ENCODE data around the gene TNC.
"Not testable (repeated sequence)": the region's sequence is repeated elsewhere in the genome, so short reads cannot be mapped to it uniquely, and the experiment has no call there.

Gene TNC

GRCh38 chr9:115134941-115135340 lies 17.0 kb upstream of the TNC start:
- DNase-seq (ENCODE audit: low read depth): no peak

DNA sequence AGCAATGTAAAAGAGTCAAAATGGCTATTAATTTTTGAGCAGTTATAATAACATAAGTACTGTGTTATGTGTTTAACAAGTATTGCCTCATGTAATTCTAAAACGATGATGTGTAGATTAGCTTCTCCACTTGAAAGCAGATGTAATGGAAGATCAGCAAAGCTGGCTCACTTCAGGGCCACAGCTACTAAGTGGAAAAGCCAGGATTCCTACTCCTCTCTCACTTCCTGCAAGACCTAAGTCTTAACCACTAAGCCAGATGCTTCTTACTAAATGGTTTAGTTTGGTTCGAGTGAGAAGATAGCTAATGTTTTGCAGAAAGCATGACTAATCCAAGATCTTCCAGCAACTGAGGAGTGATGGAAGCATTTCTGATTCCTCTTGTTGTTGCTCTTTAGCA lies 15.7 kb upstream of the TNC start:
- DNase-seq (ENCODE audit: low read depth): no peak

DNA sequence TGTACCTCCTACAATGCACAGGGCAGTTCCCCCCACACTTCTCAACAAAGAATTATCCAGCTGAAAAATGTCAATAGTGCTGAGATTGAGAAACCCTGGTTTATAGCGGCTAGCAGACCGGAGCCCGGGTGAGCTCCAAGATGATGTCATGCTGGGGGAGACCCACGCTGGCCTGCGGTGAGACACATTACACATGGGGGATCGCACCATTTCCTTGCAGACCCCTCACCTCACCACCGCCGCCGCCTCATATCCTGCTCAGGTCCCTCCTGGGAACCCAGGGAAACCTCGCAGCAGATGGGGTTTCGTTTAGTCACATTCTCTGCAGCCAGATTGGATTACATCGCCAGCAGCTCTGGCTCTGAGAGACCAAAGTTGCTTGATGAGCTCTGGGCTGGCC lies 14.7 kb upstream of the TNC start:
- no peak for DNase-seq (ENCODE audit: low read depth)

GRCh38 chr9:115130176-115130575 lies 12.2 kb upstream of the TNC start:
- DNase-seq (ENCODE audit: low read depth): no peak

DNA sequence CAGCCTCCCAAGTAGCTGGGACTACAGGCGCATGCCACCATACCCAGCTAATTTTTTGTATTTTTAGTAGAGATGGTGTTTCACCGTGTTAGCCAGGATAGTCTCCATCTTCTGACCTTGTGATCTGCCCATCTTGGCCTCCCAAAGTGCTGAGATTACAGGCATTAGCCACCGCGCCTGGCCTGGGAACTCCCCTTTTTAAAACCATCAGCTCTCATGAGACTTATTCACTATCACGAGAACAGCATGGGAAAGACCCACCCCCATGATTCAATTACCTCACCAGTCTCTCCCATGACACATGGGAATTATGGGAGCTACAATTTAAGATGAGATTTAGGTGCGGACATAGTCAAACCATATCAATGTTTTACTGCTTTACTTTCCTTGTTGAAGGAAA lies 10.8 kb upstream of the TNC start:
- not testable (repeated sequence) for DNase-seq (ENCODE audit: low read depth)

DNA sequence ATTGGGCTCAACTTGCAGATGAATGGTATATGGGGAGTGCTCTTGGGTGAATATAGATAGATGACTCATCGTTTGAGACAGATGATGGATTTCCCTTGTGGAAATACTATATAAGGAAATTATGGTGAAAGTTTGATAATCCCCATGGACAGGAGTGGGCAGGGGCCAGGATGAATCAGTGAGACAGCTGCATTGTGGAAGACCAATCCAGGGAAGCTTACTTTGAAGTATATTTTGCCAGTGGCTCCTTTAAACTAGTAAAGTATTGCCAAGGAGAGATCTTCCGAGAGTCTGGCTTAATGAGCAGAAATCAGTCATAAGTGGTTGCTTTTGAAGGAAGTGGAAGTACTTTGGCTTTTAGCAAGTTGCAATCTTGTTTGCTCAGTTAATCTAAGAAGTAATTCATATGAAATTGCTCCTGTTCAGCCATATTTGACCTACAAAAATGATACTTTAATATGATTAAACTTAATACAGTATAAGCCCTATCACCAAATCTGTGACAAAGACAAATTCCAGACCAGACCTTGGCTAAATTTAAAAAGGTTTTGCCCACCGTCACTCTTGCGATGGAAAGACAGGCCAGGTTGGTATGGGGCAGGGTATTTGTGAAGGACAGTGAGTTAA lies 9.3 kb upstream of the TNC start:
- DNase-seq (ENCODE audit: low read depth): no peak

- DNase-seq (ENCODE audit: low read depth): no peak
Observed at GRCh38 chr9:115126404-115126803, 8.4 kb upstream of the TNC start.

GRCh38 chr9:115122937-115123336 lies 5.0 kb upstream of the TNC start:
- no peak for DNase-seq (ENCODE audit: low read depth)

GRCh38 chr9:115121181-115121580 lies 3.2 kb upstream of the TNC start:
- DNase-seq (ENCODE audit: low read depth): no peak

DNA sequence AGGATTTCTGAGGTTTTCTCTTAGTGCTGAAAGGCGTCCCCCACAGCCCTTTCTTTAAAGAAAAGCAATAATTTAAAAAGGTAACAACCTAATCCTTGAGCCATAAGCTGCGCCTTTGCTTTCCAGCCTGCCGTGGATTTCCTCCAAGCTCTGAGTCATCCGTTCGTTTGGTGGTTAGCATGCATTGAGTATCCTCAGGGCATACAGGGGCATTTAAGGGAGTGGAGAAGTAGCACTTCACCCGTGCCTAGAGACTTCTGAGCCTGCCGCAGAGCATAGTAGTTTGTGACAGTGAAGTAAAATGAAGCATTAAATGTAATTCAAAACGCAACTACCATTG lies 892 bp upstream of the TNC start:
- DNase-seq (ENCODE audit: low read depth): no peak

GRCh38 chr9:115116421-115117284 lies 1.3 kb downstream of the TNC start:
- DNase-seq (ENCODE audit: low read depth): no peak

- DNase-seq (ENCODE audit: low read depth): no peak
Observed at GRCh38 chr9:115115924-115116323, 2.0 kb downstream of the TNC start.

- no peak for DNase-seq (ENCODE audit: low read depth)
Observed at GRCh38 chr9:115115117-115115880, 2.7 kb downstream of the TNC start.

DNA sequence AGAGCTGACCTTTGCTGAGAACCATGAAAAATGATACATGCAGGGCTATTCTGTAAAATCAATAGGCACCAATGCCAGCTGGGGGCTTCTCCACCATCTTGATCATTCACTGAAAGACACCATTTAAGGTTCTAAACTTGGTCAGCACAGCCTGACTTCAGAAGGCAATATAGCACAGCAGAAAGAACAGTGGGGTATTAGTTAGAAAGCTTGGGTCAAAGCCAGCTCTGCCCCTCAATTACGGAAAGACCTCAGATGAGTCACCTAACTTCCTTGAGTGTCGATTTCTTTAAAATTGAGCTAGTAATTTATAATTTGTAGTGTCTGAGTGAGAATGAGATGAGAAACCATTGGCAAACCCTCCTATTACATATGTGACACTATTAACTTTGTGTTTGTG lies 3.4 kb downstream of the TNC start:
- no peak for DNase-seq (ENCODE audit: low read depth)

- no peak for DNase-seq (ENCODE audit: low read depth)
Observed at GRCh38 chr9:115114084-115114483, 3.9 kb downstream of the TNC start.

DNA sequence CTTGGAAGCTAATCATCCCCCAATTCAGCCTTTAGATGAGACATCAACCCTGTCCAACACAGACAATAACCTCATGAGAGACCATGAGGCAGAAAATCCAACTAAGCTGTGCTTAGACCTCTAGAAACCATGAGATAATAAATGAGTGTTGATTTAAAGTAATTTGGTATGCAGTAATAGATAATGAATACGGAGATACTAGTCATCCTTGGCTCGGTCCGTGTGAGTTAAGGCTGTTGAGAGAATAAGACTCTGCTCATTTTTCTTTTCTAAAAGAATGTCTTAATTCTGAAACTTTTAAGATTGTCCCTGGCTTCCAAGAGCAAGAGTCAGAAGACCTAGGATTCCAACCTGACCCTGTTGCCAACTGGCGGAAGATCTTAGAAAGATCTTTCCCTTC lies 6.1 kb downstream of the TNC start:
- no peak for DNase-seq (ENCODE audit: low read depth)

- DNase-seq (ENCODE audit: low read depth): no peak
Observed at GRCh38 chr9:115109486-115109885, 8.5 kb downstream of the TNC start.

DNA sequence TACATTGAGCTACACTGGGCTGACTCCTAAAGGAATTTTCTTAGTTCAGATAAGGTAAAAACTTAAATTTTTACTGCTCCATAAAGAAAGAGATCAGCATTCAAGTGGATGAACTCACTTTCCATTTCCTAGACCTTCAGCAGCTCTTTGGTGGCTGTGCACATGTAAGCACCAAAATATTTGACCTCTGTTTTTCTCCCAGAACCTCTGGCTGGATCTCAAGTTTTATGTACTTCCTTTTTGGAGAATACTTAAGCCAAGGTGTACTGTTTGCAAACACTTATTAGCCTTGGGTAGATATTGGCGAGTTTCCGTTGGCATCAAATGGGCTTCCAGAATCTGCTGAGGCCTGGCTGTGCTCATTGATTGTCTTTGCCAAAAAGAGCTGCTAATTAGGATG lies 10.3 kb downstream of the TNC start:
- no peak for DNase-seq (ENCODE audit: low read depth)

GRCh38 chr9:115106642-115107041 lies 11.3 kb downstream of the TNC start:
- no peak for DNase-seq (ENCODE audit: low read depth)

GRCh38 chr9:115106001-115106400 lies 12.0 kb downstream of the TNC start:
- no peak for DNase-seq (ENCODE audit: low read depth)

DNA sequence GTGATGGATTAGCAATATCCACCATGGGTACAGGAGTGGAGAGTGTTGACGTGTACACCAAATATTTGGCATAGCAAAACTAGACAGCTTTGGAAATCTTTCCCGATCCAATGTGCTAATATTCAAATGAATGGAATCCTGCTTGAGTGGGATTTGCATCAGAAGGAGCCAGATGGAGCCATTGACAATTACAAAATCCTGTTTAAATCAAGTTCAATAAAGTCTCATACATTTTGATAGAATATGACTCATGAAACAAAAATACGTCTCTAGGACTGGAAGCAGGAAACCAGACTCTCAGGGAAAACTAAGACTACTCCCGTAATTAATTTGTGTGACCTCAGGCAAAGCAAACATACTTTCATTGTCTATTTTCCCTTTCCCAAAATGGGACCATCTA lies 13.0 kb downstream of the TNC start:
- no peak for DNase-seq (ENCODE audit: low read depth)

- no peak for DNase-seq (ENCODE audit: low read depth)
Observed at GRCh38 chr9:115103746-115104477, 14.0 kb downstream of the TNC start.

Data from activated T-helper 9 cell treated with anti-CD3 and anti-CD28 coated beads, Interleukin-2, amount 50 U/mL, for 16 hours (primary cell).